ENCODE results near the gene NBAS.

NBAS gene

GRCh38 chr2:15602393-15602792 lies 41.3 kb upstream of the NBAS start:
- H3K4me1 ChIP-seq (ENCODE audit: control insufficient read depth, insufficient read depth, low read length, poor library complexity, severe bottlenecking): no peaks in the 10 kb centered on the region
- H3K9me3 ChIP-seq (ENCODE audit: control insufficient read depth, low read length): no peaks in the 10 kb centered on the region
- no peaks in the 10 kb centered on the region for H3K27me3 ChIP-seq (replicated peaks; ENCODE audit: control insufficient read depth, insufficient read depth, low read length, poor library complexity, severe bottlenecking)
- no peak overlapping the region for H3K27ac ChIP-seq (ENCODE audit: insufficient read depth, low read length, poor library complexity, severe bottlenecking)
- peaks cover 78% of the 10 kb centered on the region for H3K36me3 ChIP-seq (ENCODE audit: control insufficient read depth, insufficient read depth, low read length)
- H3K4me3 ChIP-seq (ENCODE audit: insufficient read depth, low read depth, low read length, poor library complexity, severe bottlenecking): no peak overlapping the region
- no peak for DNase-seq

- Histone ChIP-seq H3K36me3 (ENCODE audit: control insufficient read depth, insufficient read depth, low read length) (peaks cover 81% of the 10 kb centered on the region), H3K27ac (ENCODE audit: insufficient read depth, low read length, poor library complexity, severe bottlenecking) (no peak overlapping the region), H3K27me3 (replicated peaks; ENCODE audit: control insufficient read depth, insufficient read depth, low read length, poor library complexity, severe bottlenecking) (no peaks in the 10 kb centered on the region), H3K9me3 (ENCODE audit: control insufficient read depth, low read length) (no peaks in the 10 kb centered on the region), H3K4me3 (ENCODE audit: insufficient read depth, low read depth, low read length, poor library complexity, severe bottlenecking) (no peak overlapping the region), H3K4me1 (ENCODE audit: control insufficient read depth, insufficient read depth, low read length, poor library complexity, severe bottlenecking) (no peaks in the 10 kb centered on the region)
- no peak for DNase-seq
These were observed 40.5 kb upstream of the NBAS start for GRCh38 chr2:15601681-15602080.

- peaks cover 76% of the 10 kb centered on the region for H3K36me3 ChIP-seq (ENCODE audit: control insufficient read depth, insufficient read depth, low read length)
- H3K9me3 ChIP-seq (ENCODE audit: control insufficient read depth, low read length): no peaks in the 10 kb centered on the region
- no peaks in the 10 kb centered on the region for H3K4me1 ChIP-seq (ENCODE audit: control insufficient read depth, insufficient read depth, low read length, poor library complexity, severe bottlenecking)
- DNase-seq: no peak
- no peaks in the 10 kb centered on the region for H3K27me3 ChIP-seq (replicated peaks; ENCODE audit: control insufficient read depth, insufficient read depth, low read length, poor library complexity, severe bottlenecking)
- H3K4me3 ChIP-seq (ENCODE audit: insufficient read depth, low read depth, low read length, poor library complexity, severe bottlenecking): no peak overlapping the region
- H3K27ac ChIP-seq (ENCODE audit: insufficient read depth, low read length, poor library complexity, severe bottlenecking): no peak overlapping the region
These were observed 38.9 kb upstream of the NBAS start for GRCh38 chr2:15599994-15600393.

GRCh38 chr2:15596968-15597367 lies 35.8 kb upstream of the NBAS start:
- Histone ChIP-seq H3K27ac (ENCODE audit: insufficient read depth, low read length, poor library complexity, severe bottlenecking) (no peak overlapping the region), H3K27me3 (replicated peaks; ENCODE audit: control insufficient read depth, insufficient read depth, low read length, poor library complexity, severe bottlenecking) (no peaks in the 10 kb centered on the region), H3K36me3 (ENCODE audit: control insufficient read depth, insufficient read depth, low read length) (peaks cover 48% of the 10 kb centered on the region), H3K4me1 (ENCODE audit: control insufficient read depth, insufficient read depth, low read length, poor library complexity, severe bottlenecking) (peaks cover 11% of the 10 kb centered on the region), H3K9me3 (ENCODE audit: control insufficient read depth, low read length) (no peaks in the 10 kb centered on the region), H3K4me3 (ENCODE audit: insufficient read depth, low read depth, low read length, poor library complexity, severe bottlenecking) (no peak overlapping the region)
- no peak for DNase-seq

GRCh38 chr2:15596350-15596749 lies 35.2 kb upstream of the NBAS start:
- DNase-seq: no peak
- Histone ChIP-seq H3K36me3 (ENCODE audit: control insufficient read depth, insufficient read depth, low read length) (peaks cover 42% of the 10 kb centered on the region), H3K27ac (ENCODE audit: insufficient read depth, low read length, poor library complexity, severe bottlenecking) (no peak overlapping the region), H3K4me3 (ENCODE audit: insufficient read depth, low read depth, low read length, poor library complexity, severe bottlenecking) (no peak overlapping the region), H3K4me1 (ENCODE audit: control insufficient read depth, insufficient read depth, low read length, poor library complexity, severe bottlenecking) (peaks cover 13% of the 10 kb centered on the region), H3K9me3 (ENCODE audit: control insufficient read depth, low read length) (no peaks in the 10 kb centered on the region), H3K27me3 (replicated peaks; ENCODE audit: control insufficient read depth, insufficient read depth, low read length, poor library complexity, severe bottlenecking) (no peaks in the 10 kb centered on the region)

- peaks cover 38% of the 10 kb centered on the region for H3K36me3 ChIP-seq (ENCODE audit: control insufficient read depth, insufficient read depth, low read length)
These were observed 34.8 kb upstream of the NBAS start for GRCh38 chr2:15595936-15596335.

GRCh38 chr2:15595342-15595905 lies 34.3 kb upstream of the NBAS start:
- DNase-seq: no peak
- H3K27ac ChIP-seq (ENCODE audit: insufficient read depth, low read length, poor library complexity, severe bottlenecking): no peak overlapping the region
- no peaks in the 10 kb centered on the region for H3K9me3 ChIP-seq (ENCODE audit: control insufficient read depth, low read length)
- no peaks in the 10 kb centered on the region for H3K27me3 ChIP-seq (replicated peaks; ENCODE audit: control insufficient read depth, insufficient read depth, low read length, poor library complexity, severe bottlenecking)
- no peak overlapping the region for H3K4me3 ChIP-seq (ENCODE audit: insufficient read depth, low read depth, low read length, poor library complexity, severe bottlenecking)
- peaks cover 33% of the 10 kb centered on the region for H3K36me3 ChIP-seq (ENCODE audit: control insufficient read depth, insufficient read depth, low read length)
- peaks cover 15% of the 10 kb centered on the region for H3K4me1 ChIP-seq (ENCODE audit: control insufficient read depth, insufficient read depth, low read length, poor library complexity, severe bottlenecking)

More at GRCh38 chr2:15595936-15596335, 34.8 kb upstream of the NBAS start:
- H3K4me1 ChIP-seq (ENCODE audit: control insufficient read depth, insufficient read depth, low read length, poor library complexity, severe bottlenecking): peaks cover 15% of the 10 kb centered on the region
- no peak overlapping the region for H3K27ac ChIP-seq (ENCODE audit: insufficient read depth, low read length, poor library complexity, severe bottlenecking)
- no peaks in the 10 kb centered on the region for H3K9me3 ChIP-seq (ENCODE audit: control insufficient read depth, low read length)
- no peak overlapping the region for H3K4me3 ChIP-seq (ENCODE audit: insufficient read depth, low read depth, low read length, poor library complexity, severe bottlenecking)
- no peak for DNase-seq
- H3K27me3 ChIP-seq (replicated peaks; ENCODE audit: control insufficient read depth, insufficient read depth, low read length, poor library complexity, severe bottlenecking): no peaks in the 10 kb centered on the region

GRCh38 chr2:15594291-15595256 lies 33.4 kb upstream of the NBAS start:
- no peaks in the 10 kb centered on the region for H3K9me3 ChIP-seq (ENCODE audit: control insufficient read depth, low read length)
- no peak overlapping the region for H3K4me3 ChIP-seq (ENCODE audit: insufficient read depth, low read depth, low read length, poor library complexity, severe bottlenecking)
- no peak overlapping the region for H3K27ac ChIP-seq (ENCODE audit: insufficient read depth, low read length, poor library complexity, severe bottlenecking)
- DNase-seq: no peak
- H3K36me3 ChIP-seq (ENCODE audit: control insufficient read depth, insufficient read depth, low read length): peaks cover 24% of the 10 kb centered on the region
- H3K4me1 ChIP-seq (ENCODE audit: control insufficient read depth, insufficient read depth, low read length, poor library complexity, severe bottlenecking): peaks cover 15% of the 10 kb centered on the region
- H3K27me3 ChIP-seq (replicated peaks; ENCODE audit: control insufficient read depth, insufficient read depth, low read length, poor library complexity, severe bottlenecking): no peaks in the 10 kb centered on the region

GRCh38 chr2:15593327-15593705 lies 32.2 kb upstream of the NBAS start:
- Histone ChIP-seq H3K4me3 (ENCODE audit: insufficient read depth, low read depth, low read length, poor library complexity, severe bottlenecking) (no peak overlapping the region), H3K27me3 (replicated peaks; ENCODE audit: control insufficient read depth, insufficient read depth, low read length, poor library complexity, severe bottlenecking) (no peaks in the 10 kb centered on the region), H3K27ac (ENCODE audit: insufficient read depth, low read length, poor library complexity, severe bottlenecking) (no peak overlapping the region), H3K4me1 (ENCODE audit: control insufficient read depth, insufficient read depth, low read length, poor library complexity, severe bottlenecking) (peaks cover 15% of the 10 kb centered on the region), H3K36me3 (ENCODE audit: control insufficient read depth, insufficient read depth, low read length) (peaks cover 21% of the 10 kb centered on the region), H3K9me3 (ENCODE audit: control insufficient read depth, low read length) (no peaks in the 10 kb centered on the region)
- DNase-seq: no peak
